ENCODE measurements around the gene ENTPD6.

- TF ChIP-seq POLR2AphosphoS5 (IDR thresholded peaks at IDR 0.05; ENCODE audit: low read depth, low read length) = no peak
- TF ChIP-seq POLR2A (IDR thresholded peaks at IDR 0.05; ENCODE audit: low read depth, low read length) = no peak
- TF ChIP-seq TAF1 (IDR thresholded peaks at IDR 0.05; ENCODE audit: borderline replicate concordance, low read depth, low read length) = no peak
Measured at GRCh38 chr20:25173321-25173720, 22.2 kb upstream of the ENTPD6 start.
